ENCODE measurements around the gene TIMM50. TPM values are rescaled to one million over a fixed set of nuclear protein-coding genes. Genes with fewer than 3 reads are reported as not detected.

Gene TIMM50
- total and polyA plus RNA-seq, 3 donors from 2014 or later: 80.6 to 130 (median 96.1) TPM

DNA sequence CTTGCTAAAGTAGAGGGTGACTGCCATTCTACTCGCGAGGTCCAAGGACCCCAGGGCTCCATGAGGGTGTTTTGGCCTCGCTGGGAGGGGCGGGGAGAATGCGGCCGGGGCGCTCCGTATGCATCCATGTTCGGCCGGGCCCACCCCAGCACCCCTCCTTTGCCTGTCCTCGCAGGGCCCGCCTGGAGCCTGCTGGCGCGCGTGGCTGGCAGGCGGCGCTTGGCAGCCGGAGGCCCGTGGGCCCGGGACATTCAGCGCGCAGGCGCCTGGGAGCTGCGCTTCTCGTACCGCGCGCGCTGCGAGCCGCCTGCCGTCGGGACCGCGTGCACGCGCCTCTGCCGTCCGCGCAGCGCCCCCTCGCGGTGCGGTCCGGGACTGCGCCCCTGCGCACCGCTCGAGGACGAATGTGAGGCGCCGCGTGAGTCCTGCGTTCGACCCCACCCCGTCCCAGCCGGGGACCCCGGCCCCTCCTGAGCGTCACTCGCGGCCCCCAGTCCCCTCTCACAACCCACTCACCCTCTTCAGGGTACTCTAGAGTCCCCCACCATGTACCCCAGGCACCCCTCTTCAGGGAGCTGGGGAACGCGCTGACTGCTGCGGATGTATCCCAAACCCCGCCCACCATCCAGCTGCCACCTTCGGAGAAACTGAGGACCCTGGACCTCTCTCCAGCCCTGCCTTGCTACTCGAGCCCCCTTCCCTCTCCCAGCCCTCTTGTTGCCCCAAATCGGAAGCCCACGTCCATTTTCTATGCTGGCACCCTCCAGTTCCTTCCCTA lies 22.2 kb downstream of the TIMM50 start:
- Histone ChIP-seq H3K36me3 (ENCODE audit: low read depth, missing control alignments) (no peaks in the 10 kb centered on the region), H3K27me3 (no peaks in the 10 kb centered on the region), H3K27ac (no peak overlapping the region), H3K4me1 (peaks cover 13% of the 10 kb centered on the region), H3K4me3 (peak overlapping the region in 1 of 2 donors; percentile 45), H3K9me3 (no peaks in the 10 kb centered on the region)
- DNase-seq: peak; percentile 66
- intact Hi-C loops (cut with DNase I; ENCODE audit: low total_unique reads): no loop called here
- TF ChIP-seq POLR2A (IDR thresholded peaks at IDR 0.05): no peak
- peak; percentile 80 to 96 (median 93) for TF ChIP-seq CTCF (IDR thresholded peaks at IDR 0.05)
- 13 to 41% methylated on average over 8 to 68 of the region's 69 CpGs for WGBS, 2 donors

DNA sequence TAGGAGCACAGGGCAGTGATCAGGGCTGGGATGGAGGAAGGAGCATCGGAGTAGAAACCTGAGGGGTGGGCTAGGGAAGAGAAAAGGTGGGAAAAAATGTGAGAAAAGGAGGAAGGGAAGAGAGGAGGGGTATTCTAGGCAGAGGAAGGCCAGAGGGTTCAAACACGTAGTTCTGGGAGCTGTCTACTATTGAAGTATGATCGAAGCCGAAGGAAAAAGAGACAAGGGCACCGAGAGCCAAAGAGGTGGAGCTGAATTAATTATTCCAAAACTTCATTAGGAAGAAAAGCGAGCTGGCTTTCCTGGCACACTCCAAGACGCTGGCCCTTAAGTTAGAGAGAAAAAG lies 25.9 kb downstream of the TIMM50 start:
- H3K27ac ChIP-seq: no peak overlapping the region
- no peaks in the 10 kb centered on the region for H3K9me3 ChIP-seq
- intact Hi-C loops (cut with DNase I; ENCODE audit: low total_unique reads): no loop called here
- WGBS, 2 donors: 36 to 44% methylated on average over 7 of the region's 7 CpGs
- H3K27me3 ChIP-seq: no peaks in the 10 kb centered on the region
- no peaks in the 10 kb centered on the region for H3K36me3 ChIP-seq (ENCODE audit: low read depth, missing control alignments)
- H3K4me1 ChIP-seq: no peaks in the 10 kb centered on the region
- TF ChIP-seq POLR2A (IDR thresholded peaks at IDR 0.05) (no peak), CTCF (IDR thresholded peaks at IDR 0.05) (no peak)
- H3K4me3 ChIP-seq: peak overlapping the region in 1 of 2 donors; percentile 45
- no peak for DNase-seq

GRCh38 chr19:39506944-39507714 lies 26.5 kb downstream of the TIMM50 start:
- TF ChIP-seq POLR2A (IDR thresholded peaks at IDR 0.05): no peak
- TF ChIP-seq CTCF (IDR thresholded peaks at IDR 0.05): peak in 1 of 3 experiments; percentile 11
- Histone ChIP-seq H3K4me1 (no peaks in the 10 kb centered on the region), H3K27me3 (no peaks in the 10 kb centered on the region), H3K27ac (no peak overlapping the region), H3K36me3 (ENCODE audit: low read depth, missing control alignments) (no peaks in the 10 kb centered on the region), H3K9me3 (no peaks in the 10 kb centered on the region), H3K4me3 (peak overlapping the region; percentile 45 to 60)
- intact Hi-C loops (cut with DNase I; ENCODE audit: low total_unique reads): no loop called here
- DNase-seq: peak; percentile 81
- WGBS, 2 donors: 2 to 3% methylated on average over 18 to 68 of the region's 96 CpGs

GRCh38 chr19:39507715-39508364 lies 27.2 kb downstream of the TIMM50 start:
- Histone ChIP-seq H3K4me3 (peak overlapping the region; percentile 45 to 60), H3K27me3 (no peaks in the 10 kb centered on the region), H3K36me3 (ENCODE audit: low read depth, missing control alignments) (no peaks in the 10 kb centered on the region), H3K27ac (no peak overlapping the region), H3K9me3 (no peaks in the 10 kb centered on the region), H3K4me1 (no peaks in the 10 kb centered on the region)
- no peak for DNase-seq
- TF ChIP-seq CTCF (IDR thresholded peaks at IDR 0.05) (no peak), POLR2A (IDR thresholded peaks at IDR 0.05) (no peak)
- intact Hi-C loops (cut with DNase I; ENCODE audit: low total_unique reads): no loop called here
- WGBS, 2 donors: 33 to 34% methylated on average over 24 of the region's 24 CpGs

All from testis (tissue), 3 donors.